Measurements from ENCODE around the gene OASL. TPM values are rescaled to one million over a fixed set of nuclear protein-coding genes. Genes with fewer than 3 reads are reported as not detected.

The OASL gene
- total and polyA plus RNA-seq, 2 experiments from 2014 or later: 0.13 to 0.54 TPM

GRCh38 chr12:121021754-121022153 is 17.3 kb downstream of the OASL start:
- DNase-seq: no peak
- H3K4me2 ChIP-seq (ENCODE audit: unreplicated experiment): no peak overlapping the region
- H3K4me3 ChIP-seq: no peak overlapping the region
- no peaks in the 10 kb centered on the region for H3K79me2 ChIP-seq (ENCODE audit: insufficient read depth)
- H3K27ac ChIP-seq: no peak overlapping the region
- H2AFZ ChIP-seq: no peak overlapping the region
- TF ChIP-seq EZH2 (IDR thresholded peaks at IDR 0.05; ENCODE audit: insufficient read depth, poor library complexity, severe bottlenecking) (no peak), EZH2phosphoT487 (IDR thresholded peaks at IDR 0.05; ENCODE audit: insufficient read depth, low read depth) (no peak)
- H3F3A ChIP-seq (ENCODE audit: insufficient read depth): no peaks in the 10 kb centered on the region
- 85 to 95% methylated on average over 6 of the region's 6 CpGs for WGBS, 2 experiments (ENCODE audit: low coverage in 1 of 2, low lambda C conversion rate in 2 of 2, missing lambda C conversion rate in 2 of 2)
- H3K9ac ChIP-seq: no peak overlapping the region
- no peaks in the 10 kb centered on the region for H4K20me1 ChIP-seq (ENCODE audit: insufficient read depth)
- H3K27me3 ChIP-seq (replicated peaks; ENCODE audit: insufficient read depth): no peaks in the 10 kb centered on the region
- in situ Hi-C loops (cut with MboI): no loop called here
- no peaks in the 10 kb centered on the region for H3K36me3 ChIP-seq (ENCODE audit: low read depth)
- H3K4me1 ChIP-seq (ENCODE audit: insufficient read depth): peaks cover 2% of the 10 kb centered on the region; the same call in 1 of the 2 replicates
- H3K9me2 ChIP-seq (ENCODE audit: insufficient read depth): no peaks in the 10 kb centered on the region
- no peaks in the 10 kb centered on the region for H3K9me3 ChIP-seq (ENCODE audit: low read depth)

GRCh38 chr12:121018860-121019617 is 20.0 kb downstream of the OASL start:
- peaks cover 16% of the 10 kb centered on the region for H3K79me2 ChIP-seq (ENCODE audit: insufficient read depth)
- 44 to 55% methylated on average over 2 of the region's 2 CpGs for WGBS, 2 experiments (ENCODE audit: low coverage in 1 of 2, low lambda C conversion rate in 2 of 2, missing lambda C conversion rate in 2 of 2)
- H3K36me3 ChIP-seq (ENCODE audit: low read depth): no peaks in the 10 kb centered on the region
- H3K4me1 ChIP-seq (ENCODE audit: insufficient read depth): no peaks in the 10 kb centered on the region
- no peak overlapping the region for H2AFZ ChIP-seq
- DNase-seq: no peak
- no peak overlapping the region for H3K9ac ChIP-seq
- in situ Hi-C loops (cut with MboI): no loop called here
- TF ChIP-seq EZH2 (IDR thresholded peaks at IDR 0.05; ENCODE audit: insufficient read depth, poor library complexity, severe bottlenecking) (no peak), EZH2phosphoT487 (IDR thresholded peaks at IDR 0.05; ENCODE audit: insufficient read depth, low read depth) (no peak)
- H3K27me3 ChIP-seq (replicated peaks; ENCODE audit: insufficient read depth): no peaks in the 10 kb centered on the region
- H4K20me1 ChIP-seq (ENCODE audit: insufficient read depth): no peaks in the 10 kb centered on the region
- H3F3A ChIP-seq (ENCODE audit: insufficient read depth): no peaks in the 10 kb centered on the region
- no peaks in the 10 kb centered on the region for H3K9me2 ChIP-seq (ENCODE audit: insufficient read depth)
- H3K4me2 ChIP-seq (ENCODE audit: unreplicated experiment): no peak overlapping the region
- H3K9me3 ChIP-seq (ENCODE audit: low read depth): no peaks in the 10 kb centered on the region
- no peak overlapping the region for H3K4me3 ChIP-seq
- no peak overlapping the region for H3K27ac ChIP-seq

GRCh38 chr12:121017966-121018491 is 21.0 kb downstream of the OASL start:
- Histone ChIP-seq H3K9me2 (ENCODE audit: insufficient read depth) (no peaks in the 10 kb centered on the region), H3K79me2 (ENCODE audit: insufficient read depth) (peaks cover 24% of the 10 kb centered on the region), H3K9ac (no peak overlapping the region), H3K27me3 (replicated peaks; ENCODE audit: insufficient read depth) (no peaks in the 10 kb centered on the region), H2AFZ (no peak overlapping the region), H3K4me3 (no peak overlapping the region), H3K4me1 (ENCODE audit: insufficient read depth) (no peaks in the 10 kb centered on the region), H3F3A (ENCODE audit: insufficient read depth) (no peaks in the 10 kb centered on the region), H3K4me2 (ENCODE audit: unreplicated experiment) (no peak overlapping the region), H4K20me1 (ENCODE audit: insufficient read depth) (no peaks in the 10 kb centered on the region), H3K9me3 (ENCODE audit: low read depth) (no peaks in the 10 kb centered on the region), H3K36me3 (ENCODE audit: low read depth) (no peaks in the 10 kb centered on the region), H3K27ac (no peak overlapping the region)
- DNase-seq: no peak
- 89 to 93% methylated on average over 15 of the region's 15 CpGs for WGBS, 2 experiments (ENCODE audit: low coverage in 1 of 2, low lambda C conversion rate in 2 of 2, missing lambda C conversion rate in 2 of 2)
- in situ Hi-C loops (cut with MboI): no loop called here
- TF ChIP-seq EZH2phosphoT487 (IDR thresholded peaks at IDR 0.05; ENCODE audit: insufficient read depth, low read depth) (no peak), EZH2 (IDR thresholded peaks at IDR 0.05; ENCODE audit: insufficient read depth, poor library complexity, severe bottlenecking) (no peak)

GRCh38 chr12:121015825-121016766 is 22.9 kb downstream of the OASL start, which contains the start of gene C12orf43:
Gene C12orf43 (minus strand): TSS chr12:121016487. CDS start chr12:121016474, 13 bp downstream.
- peaks cover 25% of the 10 kb centered on the region for H3K79me2 ChIP-seq (ENCODE audit: insufficient read depth)
- 1 to 2% methylated on average over 34 of the region's 34 CpGs for WGBS, 2 experiments (ENCODE audit: low coverage in 1 of 2, low lambda C conversion rate in 2 of 2, missing lambda C conversion rate in 2 of 2)
- no peaks in the 10 kb centered on the region for H3K36me3 ChIP-seq (ENCODE audit: low read depth)
- peak within 1 kb of the TSS; percentile 98 for H3K4me2 ChIP-seq (ENCODE audit: unreplicated experiment)
- H3K9me3 ChIP-seq (ENCODE audit: low read depth): no peaks in the 10 kb centered on the region
- no peaks in the 10 kb centered on the region for H3K27me3 ChIP-seq (replicated peaks; ENCODE audit: insufficient read depth)
- peak within 1 kb of the TSS; percentile 90 for H3K9ac ChIP-seq
- no peak for TF ChIP-seq EZH2 (IDR thresholded peaks at IDR 0.05; ENCODE audit: insufficient read depth, poor library complexity, severe bottlenecking)
- TF ChIP-seq EZH2phosphoT487 (IDR thresholded peaks at IDR 0.05; ENCODE audit: insufficient read depth, low read depth): no peak
- no peaks in the 10 kb centered on the region for H3K9me2 ChIP-seq (ENCODE audit: insufficient read depth)
- peak; percentile 97 for DNase-seq
- H3K27ac ChIP-seq: peak within 1 kb of the TSS; percentile 51
- H4K20me1 ChIP-seq (ENCODE audit: insufficient read depth): no peaks in the 10 kb centered on the region
- no peaks in the 10 kb centered on the region for H3F3A ChIP-seq (ENCODE audit: insufficient read depth)
- H3K4me1 ChIP-seq (ENCODE audit: insufficient read depth): no peaks in the 10 kb centered on the region
- H2AFZ ChIP-seq: peak within 1 kb of the TSS; percentile 84
- peak within 1 kb of the TSS; percentile 91 for H3K4me3 ChIP-seq
- in situ Hi-C loops (cut with MboI): no loop called here

Measured in GM23248 (cell line).